Endothelial cell of umbilical vein (primary cell): Measurements from ENCODE around the gene ARSJ. TPM values are rescaled to one million over a fixed set of nuclear protein-coding genes. Genes with fewer than 3 reads are reported as not detected.

Experiments used
- BruUV-seq: library from RNA; stranded (reverse); fragments of 400-500 nt; replicated peaks from 2 replicates; lab custom pipeline; 2021; lab: Mats Ljungman, UMichigan
- CTCF ChIA-PET: fragments of 300-600, 350-600 bp; sonication (Branson Sonifier 250); formaldehyde crosslinking; loops from one replicate; lab custom pipeline; 2021; ENCODE audit warnings: antibody characterized with exemption, inconsistent platforms; lab: Charles Lee
- POLR2A ChIA-PET: fragments of 300-600, 350-600 bp; sonication (Branson Sonifier 250); formaldehyde crosslinking; loops from one replicate; lab custom pipeline; 2021; ENCODE audit warnings: antibody characterized with exemption, inconsistent platforms; lab: Charles Lee
- DNase-seq: peaks from one replicate; pipeline ENCODE4 v3.0.0-alpha.2; 2011; ENCODE audit warnings: low read depth, low spot score
- FAIRE-seq: peaks from 2 replicates; lab custom pipeline; 2011; peaks lifted over from hg19 to GRCh38; lab: Jason Lieb, UNC
- H2AFZ ChIP-seq: 2 replicates; pipeline ENCODE4 v1.6.0; 2012; ENCODE audit warnings: low read depth, low read length, control low read depth, inconsistent platforms
- H3K27ac ChIP-seq: 2 replicates; pipeline ENCODE4 v1.5.1; 2011; ENCODE audit warnings: low read depth, mild to moderate bottlenecking, control low read depth, low read length, moderate library complexity; ENCODE audit not compliant: insufficient read depth
- H3K27me3 ChIP-seq, 2 experiments: 2 replicates each; pipeline versions ENCODE4 v1.6.0 to v1.6.1; 2011; ENCODE audit warnings: low read length in 2 of 2, mixed read lengths in 1 of 2; ENCODE audit not compliant: control insufficient read depth in 2 of 2, insufficient read depth in 2 of 2
- H3K36me3 ChIP-seq, 2 experiments: 2 replicates in 1 of 2; 3 replicates in 1 of 2; pipeline ENCODE4 v1.5.1; 2011; ENCODE audit warnings: low read length in 2 of 2, mild to moderate bottlenecking in 1 of 2, moderate library complexity in 1 of 2; ENCODE audit not compliant: control insufficient read depth in 2 of 2, insufficient read depth in 2 of 2; ENCODE audit errors: extremely low read depth in 1 of 2
- H3K4me1 ChIP-seq: 3 replicates; pipeline ENCODE4 v1.5.1; 2011; ENCODE audit warnings: mild to moderate bottlenecking, low read length; ENCODE audit not compliant: control insufficient read depth, insufficient read depth; ENCODE audit errors: extremely low read depth
- H3K4me2 ChIP-seq: 2 replicates; pipeline ENCODE4 v1.6.1; 2011; ENCODE audit warnings: low read length, control low read depth, mixed read lengths; ENCODE audit not compliant: insufficient read depth
- H3K4me3 ChIP-seq, 3 experiments: fragments of 200-600 bp in 1 of 3; sonication (generic), shearing (Covaris generic) in 1 of 3; replicated peaks in 1 of 3; 2 replicates each; pipeline ENCODE4 v1.5.1; 2011 to 2016; ENCODE audit warnings: control low read depth in 3 of 3, low read length in 3 of 3, mild to moderate bottlenecking in 2 of 3, inconsistent platforms in 1 of 3, low read depth in 1 of 3, moderate library complexity in 1 of 3; ENCODE audit not compliant: insufficient read depth in 1 of 3
- H3K79me2 ChIP-seq: 2 replicates; pipeline ENCODE4 v1.6.0; 2012; ENCODE audit warnings: low read length, inconsistent platforms; ENCODE audit not compliant: control insufficient read depth, insufficient read depth
- H3K9ac ChIP-seq: replicated peaks from 2 replicates; pipeline ENCODE3; 2011; ENCODE audit warnings: low read length, control low read depth; ENCODE audit not compliant: insufficient read depth; ENCODE audit errors: extremely low read depth
- H3K9me1 ChIP-seq: replicated peaks from 3 replicates; pipeline ENCODE4 v1.6.0; 2011; ENCODE audit warnings: mild to moderate bottlenecking, low read length; ENCODE audit not compliant: control insufficient read depth, insufficient read depth; ENCODE audit errors: extremely low read depth
- H3K9me3 ChIP-seq: replicated peaks from 2 replicates; pipeline ENCODE4 v1.5.1; 2012; ENCODE audit warnings: low read length, inconsistent platforms; ENCODE audit not compliant: control insufficient read depth, insufficient read depth
- H4K20me1 ChIP-seq: replicated peaks from 2 replicates; pipeline ENCODE3; 2011; ENCODE audit warnings: mild to moderate bottlenecking, low read length; ENCODE audit not compliant: control insufficient read depth, insufficient read depth; ENCODE audit errors: extremely low read depth
- CTCF ChIP-seq, 2 donors: IDR thresholded peaks; 1 replicate in 1 of 2; 2 replicates in 1 of 2; pipeline ENCODE4 v1.5.1; 2011; ENCODE audit warnings: low read length in 2 of 2, mild to moderate bottlenecking in 2 of 2, moderate library complexity in 2 of 2, control low read depth in 1 of 2, inconsistent platforms in 1 of 2, low read depth in 1 of 2; ENCODE audit not compliant: insufficient read depth in 1 of 2; ENCODE audit errors: extremely low read depth in 1 of 2
- EZH2 ChIP-seq: IDR thresholded peaks from 2 replicates; pipeline ENCODE4 v1.6.1; 2012; ENCODE audit warnings: borderline replicate concordance, low read depth, mild to moderate bottlenecking, moderate library complexity, low read length, inconsistent platforms; ENCODE audit not compliant: severe bottlenecking
- FOS ChIP-seq: IDR thresholded peaks from 2 replicates; pipeline ENCODE4 v1.6.1; 2011; ENCODE audit warnings: mild to moderate bottlenecking, low read length, moderate library complexity, borderline replicate concordance; ENCODE audit not compliant: insufficient read depth
- GATA2 ChIP-seq: IDR thresholded peaks from 2 replicates; pipeline ENCODE4 v1.7.0; 2011; ENCODE audit warnings: low read depth, mild to moderate bottlenecking, moderate library complexity, mixed read lengths, low read length; ENCODE audit not compliant: insufficient read length, insufficient read depth
- JUN ChIP-seq: IDR thresholded peaks from 2 replicates; pipeline ENCODE4 v1.6.1; 2011; ENCODE audit warnings: borderline replicate concordance, low read depth; ENCODE audit not compliant: insufficient read length, insufficient read depth
- MYC ChIP-seq: IDR thresholded peaks from one replicate; pipeline ENCODE4 v1.6.1; 2011; ENCODE audit warnings: mild to moderate bottlenecking, low read depth, low read length
- POLR2A ChIP-seq: IDR thresholded peaks from 2 replicates; pipeline ENCODE4 v1.6.1; 2012; ENCODE audit warnings: low read depth, mild to moderate bottlenecking, control low read depth, low read length
- POLR2AphosphoS5 ChIP-seq: IDR thresholded peaks from 2 replicates; pipeline ENCODE4 v1.6.1; 2012; ENCODE audit warnings: low read depth, mild to moderate bottlenecking, control low read depth, low read length, moderate library complexity; ENCODE audit not compliant: insufficient read depth
- dilution Hi-C: fragments of 300-500 bp; cut with MboI; formaldehyde crosslinking; loops from one replicate; pipeline ENCODE4 v1.15.0; 2019; ENCODE audit warnings: low sequenced_read_pairs; ENCODE audit not compliant: extremely low pct_ligation_motif_present
- intact Hi-C: fragments of 100-400 bp; cut with micrococcal nuclease; formaldehyde crosslinking; loops from one replicate; pipeline ENCODE4 v1.10.0; 2022
- polyA plus RNA-seq, 4 experiments: library from polyadenylated mRNA; depleted of rRNA in 3 of 4; stranded (reverse) in 3 of 4; unstranded in 1 of 4; fragments of >200 nt; gene quantifications; 2 replicates each; pipeline versions ENCODE4 v1.2.1 to v1.2.3, GENCODE V29; 2011 to 2012; ENCODE audit warnings: missing spikeins in 1 of 4
- total RNA-seq: library from RNA; stranded (reverse); gene quantifications from 2 replicates; pipeline ENCODE4 v1.2.3, GENCODE V29; 2021
- TF ChIP-seq, protein P1 (sequence below): IDR thresholded peaks from 2 replicates; pipeline ENCODE4 v1.6.1; 2011; ENCODE audit not compliant: insufficient read depth, insufficient read length

Gene ARSJ
- total and polyA plus RNA-seq, 2 donors (not counting 3 experiments of a cell fraction or from before 2014, with no cell fraction given) = 21.9 to 50.0 TPM

DNA sequence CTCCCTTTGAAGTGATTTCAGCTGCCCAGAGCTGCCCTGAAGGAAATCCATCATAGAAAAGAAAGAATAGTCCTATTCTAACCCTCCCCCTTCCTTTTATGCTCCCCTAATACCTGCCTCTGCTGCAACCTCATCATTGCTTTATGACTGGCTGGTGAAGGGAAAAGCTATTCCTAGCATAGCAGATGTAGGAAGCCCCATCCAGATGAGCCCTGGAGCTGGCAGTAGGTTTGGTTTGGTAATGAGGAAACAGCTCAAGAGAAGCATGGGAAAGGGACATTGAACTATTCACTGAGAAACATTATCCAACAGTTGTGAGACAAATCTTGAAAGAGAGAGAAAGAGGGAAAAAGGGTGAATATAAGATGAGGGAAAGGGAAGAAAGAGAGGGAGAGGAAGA, 29.2 kb downstream of the ARSJ start:
- intact Hi-C loops = loop anchor here (5.0 to 10.0 kb wide), 2 partner anchors 673 to 745 kb away; no protein-coding TSS in a partner anchor
- H2AFZ ChIP-seq = no peak overlapping the region
- peaks cover 0 to 10% of the 10 kb centered on the region in 2 experiments for H3K36me3 ChIP-seq
- no peaks in the 10 kb centered on the region for H4K20me1 ChIP-seq
- DNase-seq (no peak), FAIRE-seq (no peak)
- no peak overlapping the region for H3K27ac ChIP-seq
- CTCF ChIA-PET = interaction anchor here (0.7 to 5.6 kb wide), 11 partner anchors 9 to 556 kb away, joined by 3 to 62 read pairs (median 8); no protein-coding TSS in a partner anchor
- no peak overlapping the region for H3K9ac ChIP-seq
- no peaks in the 10 kb centered on the region for H3K9me3 ChIP-seq
- no peak overlapping the region for H3K4me2 ChIP-seq
- H3K79me2 ChIP-seq = peaks cover 82% of the 10 kb centered on the region
- peaks cover 20% of the 10 kb centered on the region for H3K4me1 ChIP-seq
- TF ChIP-seq POLR2A = no peak
- TF ChIP-seq MYC = no peak
- TF ChIP-seq GATA2 = no peak
- no peak for TF ChIP-seq FOS
- TF ChIP-seq EZH2 = no peak
- TF ChIP-seq CTCF (IDR thresholded peaks at IDR 0.05; ENCODE audit: extremely low read depth in 1 of 2, insufficient read depth in 1 of 2, low read depth in 1 of 2, low read length in 2 of 2) = no peak
- TF ChIP-seq POLR2AphosphoS5 = no peak
- TF ChIP-seq JUN = no peak
- TF ChIP-seq, protein P1, sequence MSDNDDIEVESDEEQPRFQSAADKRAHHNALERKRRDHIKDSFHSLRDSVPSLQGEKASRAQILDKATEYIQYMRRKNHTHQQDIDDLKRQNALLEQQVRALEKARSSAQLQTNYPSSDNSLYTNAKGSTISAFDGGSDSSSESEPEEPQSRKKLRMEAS = no peak
- POLR2A ChIA-PET = interaction anchor here (1.4 kb wide), 1 partner anchor 9 kb away, joined by 3 read pairs; no protein-coding TSS in a partner anchor
- no peak overlapping the region for H3K4me3 ChIP-seq
- no TSS peak for BruUV-seq
- no peaks in the 10 kb centered on the region for H3K9me1 ChIP-seq
- no peaks in the 10 kb centered on the region for H3K27me3 ChIP-seq
- dilution Hi-C loops = no loop called here
